Pulmonary artery endothelial cell (primary cell): ENCODE data around the gene ZNF277. TPM values are rescaled to one million over a fixed set of nuclear protein-coding genes. Genes with fewer than 3 reads are reported as not detected.

Source experiments
- DNase-seq: peaks from one replicate; pipeline ENCODE4 v3.0.0-alpha.2; 2011; ENCODE audit warnings: low read depth, low spot score
- total RNA-seq: library from RNA; depleted of rRNA; stranded (reverse); fragments of >200 nt; gene quantifications from 2 replicates; pipeline ENCODE4 v1.2.3, GENCODE V29; 2014

The ZNF277 gene
- total RNA-seq, 1 donor from 2014 or later, result 45.1 TPM

GRCh38 chr7:112252691-112253090 lies 46.2 kb downstream of the ZNF277 start:
- DNase-seq, result no peak

GRCh38 chr7:112254156-112254555 lies 47.7 kb downstream of the ZNF277 start:
- DNase-seq, result no peak

GRCh38 chr7:112254709-112255387 lies 48.4 kb downstream of the ZNF277 start:
- no peak for DNase-seq

GRCh38 chr7:112255388-112255720 lies 48.9 kb downstream of the ZNF277 start:
- no peak for DNase-seq

GRCh38 chr7:112257073-112257472 lies 50.6 kb downstream of the ZNF277 start:
- no peak for DNase-seq

GRCh38 chr7:112260911-112261310 lies 54.4 kb downstream of the ZNF277 start:
- no peak for DNase-seq

- DNase-seq, result no peak
Measured at GRCh38 chr7:112262036-112262435, 55.5 kb downstream of the ZNF277 start.

GRCh38 chr7:112262855-112263487 lies 56.5 kb downstream of the ZNF277 start:
- no peak for DNase-seq

- no peak for DNase-seq
Measured at GRCh38 chr7:112263519-112263918, 57.0 kb downstream of the ZNF277 start.

GRCh38 chr7:112266141-112266540 lies 59.6 kb downstream of the ZNF277 start:
- no peak for DNase-seq

- no peak for DNase-seq
Measured at GRCh38 chr7:112266595-112267270, 60.2 kb downstream of the ZNF277 start.

- DNase-seq, result no peak
Measured at GRCh38 chr7:112267944-112268691, 61.6 kb downstream of the ZNF277 start.

- no peak for DNase-seq
Measured at GRCh38 chr7:112271162-112271561, 64.7 kb downstream of the ZNF277 start.

GRCh38 chr7:112272921-112273561 lies 66.5 kb downstream of the ZNF277 start:
- no peak for DNase-seq

- DNase-seq, result no peak
Measured at GRCh38 chr7:112279042-112279441, 72.5 kb downstream of the ZNF277 start.

- DNase-seq, result no peak
Measured at GRCh38 chr7:112280267-112280666, 73.8 kb downstream of the ZNF277 start.

GRCh38 chr7:112282476-112283188 lies 76.1 kb downstream of the ZNF277 start:
- DNase-seq, result no peak

- no peak for DNase-seq
Measured at GRCh38 chr7:112283382-112283910, 77.0 kb downstream of the ZNF277 start.

- DNase-seq, result no peak
Measured at GRCh38 chr7:112286250-112287086, 80.0 kb downstream of the ZNF277 start.

GRCh38 chr7:112288301-112288700 lies 81.8 kb downstream of the ZNF277 start:
- DNase-seq, result no peak
